NCI-H2081 (cell line): ENCODE measurements around the gene CCDC134.
A peak's percentile ranks its signal among the peaks of the same experiment; 100 is the strongest.

ENCODE experiments used
- DNase-seq, 2 experiments: peaks; one replicate each; lab custom pipeline; 2025; lab: John Stamatoyannopoulos, UW

Gene CCDC134

GRCh38 chr22:41800348-41801146, at the start of gene CCDC134:
Gene CCDC134, plus strand, starts transcription at chr22:41800679. Its CDS starts 8,212 bp downstream, at chr22:41808891.
- DNase-seq: peak; percentile 87 to 88

GRCh38 chr22:41752011-41752970, 48.2 kb upstream of the CCDC134 start:
- DNase-seq: no peak

- DNase-seq: no peak
Measured at GRCh38 chr22:41753984-41754383, 46.5 kb upstream of the CCDC134 start.

GRCh38 chr22:41757502-41757901, 43.0 kb upstream of the CCDC134 start:
- no peak for DNase-seq

- DNase-seq: no peak
Measured at GRCh38 chr22:41758231-41758630, 42.2 kb upstream of the CCDC134 start.

GRCh38 chr22:41762980-41763779, 37.3 kb upstream of the CCDC134 start:
- peak; percentile 62 to 72 for DNase-seq

- DNase-seq: no peak
Measured at GRCh38 chr22:41766476-41766875, 34.0 kb upstream of the CCDC134 start.

GRCh38 chr22:41768430-41768829, 32.0 kb upstream of the CCDC134 start:
- DNase-seq: no peak

GRCh38 chr22:41770715-41771468, 29.6 kb upstream of the CCDC134 start:
- DNase-seq: no peak

- DNase-seq: no peak
Measured at GRCh38 chr22:41772198-41772597, 28.3 kb upstream of the CCDC134 start.

GRCh38 chr22:41772645-41773044, 27.8 kb upstream of the CCDC134 start:
- no peak for DNase-seq

GRCh38 chr22:41775338-41775737, 25.1 kb upstream of the CCDC134 start:
- no peak for DNase-seq

GRCh38 chr22:41775976-41776375, 24.5 kb upstream of the CCDC134 start:
- no peak for DNase-seq

GRCh38 chr22:41776381-41776780, 24.1 kb upstream of the CCDC134 start:
- DNase-seq: no peak

- no peak for DNase-seq
Measured at GRCh38 chr22:41777749-41778425, 22.6 kb upstream of the CCDC134 start.

GRCh38 chr22:41779929-41780505, 20.5 kb upstream of the CCDC134 start:
- no peak for DNase-seq

GRCh38 chr22:41780746-41781505, 19.6 kb upstream of the CCDC134 start:
- no peak for DNase-seq

- no peak for DNase-seq
Measured at GRCh38 chr22:41781507-41781906, 19.0 kb upstream of the CCDC134 start.

GRCh38 chr22:41782316-41782715, 18.2 kb upstream of the CCDC134 start:
- DNase-seq: no peak

GRCh38 chr22:41782751-41783150, 17.7 kb upstream of the CCDC134 start:
- DNase-seq: no peak
